Ascending aorta (tissue), 2 donors: Measurements from ENCODE around the gene DENND5B. TPM values are rescaled to one million over a fixed set of nuclear protein-coding genes. Genes with fewer than 3 reads are reported as not detected.
"Not testable (repeated sequence)": the region's sequence is repeated elsewhere in the genome, so short reads cannot be mapped to it uniquely, and the experiment has no call there.

Experiments
- DNase-seq, 2 donors: peaks; one replicate each; pipeline ENCODE4 v3.0.0-alpha.2; 2019; ENCODE audit warnings: low spot score in 2 of 2
- H3K27ac ChIP-seq, 2 donors: fragments of 200-600 bp; sonication (generic); one replicate each; pipeline ENCODE4 v1.5.1; 2016 to 2017; ENCODE audit warnings: mild to moderate bottlenecking in 1 of 2
- H3K27me3 ChIP-seq: fragments of 200-600 bp; sonication (generic); one replicate; pipeline ENCODE4 v1.5.1; 2017
- H3K36me3 ChIP-seq, 2 donors: fragments of 200-600 bp; sonication (generic); one replicate each; pipeline ENCODE4 v1.5.1; 2016
- H3K4me1 ChIP-seq, 2 donors: fragments of 200-600 bp; sonication (generic); one replicate each; pipeline ENCODE4 v1.5.1; 2016 to 2017; ENCODE audit warnings: mild to moderate bottlenecking in 1 of 2
- H3K4me3 ChIP-seq, 2 donors: fragments of 200-600 bp; sonication (generic); one replicate each; pipeline ENCODE4 v1.5.1; 2016 to 2017; ENCODE audit warnings: mild to moderate bottlenecking in 1 of 2
- H3K9me3 ChIP-seq, 2 donors: fragments of 200-600 bp; sonication (generic); one replicate each; pipeline ENCODE4 v1.5.1; 2016
- CTCF ChIP-seq, 3 experiments: fragments of 200-600 bp in 2 of 3; fragments of 450-650 bp in 1 of 3; sonication (generic) in 2 of 3; IDR thresholded peaks; one replicate each; pipeline ENCODE4 v1.5.1; 2016 to 2019; ENCODE audit warnings: antibody characterized with exemption in 3 of 3, mild to moderate bottlenecking in 1 of 3, moderate library complexity in 1 of 3
- intact Hi-C: fragments of 100-400 bp; cut with DNase I; formaldehyde crosslinking; loops from one replicate; pipeline ENCODE4 v1.15.1; 2023
- total RNA-seq: library from RNA; depleted of rRNA; stranded (reverse); fragments of >200 nt; gene quantifications from one replicate; pipeline ENCODE4 v1.1.0, GENCODE V29; 2016

DENND5B gene
- total RNA-seq, 1 donor from 2014 or later: 4.7 TPM

GRCh38 chr12:31403099-31403607, 187.8 kb downstream of the DENND5B start:
- not testable (repeated sequence) for H3K4me3 ChIP-seq

GRCh38 chr12:31393004-31393550, 197.9 kb downstream of the DENND5B start:
- Histone ChIP-seq H3K36me3 (peaks cover 16 to 56% of the 10 kb centered on the region in 2 donors), H3K27me3 (no peaks in the 10 kb centered on the region), H3K4me1 (no peaks in the 10 kb centered on the region), H3K9me3 (no peaks in the 10 kb centered on the region), H3K27ac (no peak overlapping the region), H3K4me3 (no peak overlapping the region)
- intact Hi-C loops: no loop called here
- DNase-seq: no peak
- TF ChIP-seq CTCF (IDR thresholded peaks at IDR 0.05): no peak

More at GRCh38 chr12:31403099-31403607, 187.8 kb downstream of the DENND5B start:
- not testable (repeated sequence) for H3K27ac ChIP-seq, H3K9me3 ChIP-seq, H3K4me1 ChIP-seq, H3K27me3 ChIP-seq
- peak; percentile 12 to 79 for DNase-seq
- H3K36me3 ChIP-seq: peaks cover 12 to 19% of the 10 kb centered on the region in 2 donors
- peak; percentile 75 to 92 (median 86) for TF ChIP-seq CTCF (IDR thresholded peaks at IDR 0.05)
- intact Hi-C loops: loop anchor here (1.0 to 10.0 kb wide), 2 partner anchors 233 to 902 kb away; no protein-coding TSS in a partner anchor

- no peak overlapping the region for H3K27ac ChIP-seq
- intact Hi-C loops: no loop called here
- DNase-seq: no peak
- peaks cover 8 to 59% of the 10 kb centered on the region in 2 donors for H3K36me3 ChIP-seq
- no peaks in the 10 kb centered on the region for H3K4me1 ChIP-seq
- no peaks in the 10 kb centered on the region for H3K27me3 ChIP-seq
- no peak overlapping the region for H3K4me3 ChIP-seq
- no peak for TF ChIP-seq CTCF (IDR thresholded peaks at IDR 0.05)
- H3K9me3 ChIP-seq: no peaks in the 10 kb centered on the region
These were observed 199.9 kb downstream of the DENND5B start for GRCh38 chr12:31390991-31391390.

- Histone ChIP-seq H3K27ac (no peak overlapping the region), H3K36me3 (peaks cover 12 to 63% of the 10 kb centered on the region in 2 donors), H3K9me3 (no peaks in the 10 kb centered on the region), H3K27me3 (no peaks in the 10 kb centered on the region), H3K4me1 (no peaks in the 10 kb centered on the region), H3K4me3 (no peak overlapping the region)
- intact Hi-C loops: no loop called here
- no peak for TF ChIP-seq CTCF (IDR thresholded peaks at IDR 0.05)
- no peak for DNase-seq
These were observed 202.2 kb downstream of the DENND5B start for GRCh38 chr12:31388713-31389112.

GRCh38 chr12:31387466-31387865, 203.5 kb downstream of the DENND5B start:
- Histone ChIP-seq H3K36me3 (peaks cover 12 to 60% of the 10 kb centered on the region in 2 donors), H3K4me3 (no peak overlapping the region), H3K27ac (no peak overlapping the region), H3K4me1 (no peaks in the 10 kb centered on the region), H3K27me3 (no peaks in the 10 kb centered on the region), H3K9me3 (no peaks in the 10 kb centered on the region)
- intact Hi-C loops: no loop called here
- no peak for TF ChIP-seq CTCF (IDR thresholded peaks at IDR 0.05)
- peak in 1 of 2 donors; percentile 19 for DNase-seq
